ENCODE data around the gene TUBGCP5.

TUBGCP5 gene

DNA sequence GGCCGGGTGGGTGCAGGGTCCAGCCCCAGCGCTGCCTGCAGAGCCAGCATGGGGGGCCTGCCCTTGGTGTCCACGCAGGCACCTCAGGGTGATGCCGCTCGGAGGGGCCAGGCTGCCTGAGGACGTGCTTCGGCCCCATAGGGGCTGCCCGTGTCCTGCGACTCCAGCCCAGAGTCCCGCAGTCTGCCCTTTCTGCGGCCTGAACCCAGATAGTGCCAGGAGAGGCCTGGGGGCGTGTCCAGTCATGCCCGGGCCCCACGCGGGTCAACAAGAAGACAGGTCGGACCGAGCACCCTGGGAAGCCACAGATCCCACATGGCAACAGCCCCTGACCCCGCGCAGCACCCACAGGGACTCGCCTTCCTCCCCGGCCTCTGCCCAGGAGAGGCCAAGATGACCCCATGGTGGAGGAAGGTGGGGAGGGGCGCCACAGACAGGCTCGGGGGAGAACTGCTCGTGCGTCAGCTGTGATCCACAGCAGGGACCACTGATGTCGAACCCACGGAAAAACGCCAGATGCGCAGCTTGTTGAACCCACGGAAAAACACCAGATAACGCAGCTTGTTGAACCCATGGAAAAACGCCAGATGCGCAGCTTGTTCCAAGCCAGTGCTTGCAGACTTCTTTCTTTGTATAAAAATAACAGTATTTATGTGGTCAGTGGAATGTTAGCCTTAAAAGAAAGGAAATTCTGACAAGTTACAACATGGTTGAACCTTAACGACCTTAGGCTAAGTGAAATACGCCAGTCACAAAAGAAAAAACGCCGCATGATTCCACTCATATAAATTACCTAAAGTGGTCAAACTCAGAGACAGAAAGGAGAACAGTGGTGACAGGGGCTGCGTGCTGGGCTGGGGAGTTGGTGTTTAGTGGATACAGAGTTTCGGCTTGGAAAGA is 87.7 kb downstream of the TUBGCP5 start:
- DNase-seq: no peak

DNA sequence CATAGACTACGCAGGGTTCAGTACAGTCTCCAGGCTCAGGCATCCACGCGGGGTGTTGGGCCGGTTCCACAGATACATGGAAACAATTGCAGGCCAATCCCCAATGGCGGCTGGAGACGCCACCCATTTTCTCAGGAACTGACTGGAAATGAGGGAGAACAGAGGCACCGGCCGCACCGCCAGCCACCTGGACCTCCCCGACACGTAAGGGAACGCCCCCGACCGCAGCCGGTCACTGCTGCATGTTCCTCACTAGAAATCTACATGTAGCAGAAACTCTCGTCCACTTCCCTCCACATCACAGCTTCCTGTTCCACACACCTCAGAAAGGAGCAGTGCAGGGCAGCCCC is 88.4 kb downstream of the TUBGCP5 start:
- no peak for DNase-seq

DNA sequence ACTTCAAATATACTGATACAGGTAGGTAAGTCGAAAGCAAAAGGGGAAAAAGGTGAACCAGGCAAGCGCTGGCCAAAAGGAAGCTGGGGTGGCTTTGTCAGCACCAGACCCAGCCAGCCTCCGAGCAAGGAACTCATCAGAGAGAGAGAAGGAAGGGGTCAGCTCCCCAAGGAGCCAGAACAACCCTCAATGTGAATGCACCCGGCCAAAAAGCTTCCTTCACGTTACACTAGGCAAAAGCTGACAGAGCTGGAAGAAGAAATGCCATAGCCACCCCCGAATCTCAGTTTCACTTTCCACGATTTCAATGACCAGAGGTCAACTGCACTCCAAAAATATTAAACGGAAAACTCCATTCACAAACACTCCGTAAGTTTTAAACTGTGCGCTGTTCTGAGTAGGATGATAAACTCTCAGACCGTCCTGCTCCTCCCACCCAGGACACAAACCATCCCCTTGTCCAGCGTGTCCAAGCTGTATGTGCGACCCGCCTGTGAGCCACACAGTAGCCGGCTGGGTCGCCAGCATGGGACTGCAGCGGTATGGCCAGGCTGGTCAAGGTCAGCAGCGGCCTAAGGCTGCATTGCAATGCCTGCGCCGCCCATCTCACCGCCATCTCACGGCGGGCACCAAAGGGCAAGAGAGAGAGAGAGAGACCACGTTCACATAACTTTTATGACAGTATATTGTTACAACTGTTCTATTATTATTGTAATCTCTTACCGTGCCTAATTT is 88.9 kb downstream of the TUBGCP5 start:
- DNase-seq: no peak

Measured in kidney glomerular epithelial cell (primary cell).